ENCODE measurements around the gene ST13.
A peak's percentile ranks its signal among the peaks of the same experiment; 100 is the strongest.
"Not testable (repeated sequence)": the region's sequence is repeated elsewhere in the genome, so short reads cannot be mapped to it uniquely, and the experiment has no call there.

ST13 gene

DNA sequence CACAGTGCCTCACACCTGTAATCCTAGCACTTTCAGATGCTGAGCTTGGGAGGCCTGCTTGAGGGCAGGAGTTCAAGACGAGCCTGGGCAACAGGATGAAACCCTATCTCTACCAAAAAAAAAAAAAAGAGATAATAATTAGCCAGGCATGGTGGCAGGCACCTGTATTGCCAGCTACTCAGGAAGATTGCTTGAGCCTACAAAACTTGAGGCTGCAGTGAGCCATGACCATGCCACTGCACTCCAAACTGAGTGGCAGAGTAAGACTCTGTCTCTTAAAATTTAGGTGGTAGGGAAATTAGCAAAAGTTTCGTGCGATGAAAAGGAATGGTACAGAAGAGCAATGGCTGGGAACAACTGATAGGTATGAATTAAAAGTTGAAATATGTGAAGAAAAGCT is 18.0 kb downstream of the ST13 start:
- no peak for DNase-seq (ENCODE audit: low read depth)

DNA sequence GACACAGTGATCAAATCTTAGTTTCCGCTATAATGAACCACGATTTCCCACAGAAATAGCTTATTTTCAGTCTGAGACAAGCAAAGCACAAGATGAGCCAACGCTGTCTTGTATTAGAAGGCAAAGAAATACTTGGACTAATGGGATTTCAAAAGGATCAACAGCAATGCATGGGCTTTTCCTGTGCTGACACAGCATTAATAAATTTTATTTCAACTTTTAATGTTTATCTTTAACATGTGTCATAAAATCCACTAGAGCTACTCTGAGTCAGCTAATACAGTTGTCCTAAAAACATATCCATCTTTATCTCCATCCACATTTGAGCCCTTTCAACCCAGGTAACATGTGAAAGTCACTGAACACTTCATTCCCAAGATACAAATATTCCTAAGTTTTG is 21.8 kb downstream of the ST13 start:
- no peak for DNase-seq (ENCODE audit: low read depth)

DNA sequence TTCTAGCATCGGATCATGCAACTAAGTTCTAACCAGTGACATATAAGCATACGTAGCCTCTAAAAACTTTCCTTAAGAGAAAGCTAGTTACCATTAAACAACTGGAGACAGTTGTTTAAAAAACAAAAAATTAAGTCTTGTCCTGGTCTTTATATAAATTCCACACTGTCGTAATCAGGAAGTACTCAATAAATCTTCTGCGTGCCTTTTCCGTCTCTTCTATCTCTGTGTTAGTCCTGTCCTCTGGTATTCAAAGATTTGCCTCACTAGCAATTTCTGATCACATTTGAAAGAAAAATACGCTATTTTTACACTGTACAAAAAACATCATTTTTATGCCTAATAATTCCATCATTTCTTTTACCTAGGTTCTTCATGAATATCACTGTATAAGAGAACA is 27.3 kb downstream of the ST13 start:
- DNase-seq (ENCODE audit: low read depth) = no peak

DNA sequence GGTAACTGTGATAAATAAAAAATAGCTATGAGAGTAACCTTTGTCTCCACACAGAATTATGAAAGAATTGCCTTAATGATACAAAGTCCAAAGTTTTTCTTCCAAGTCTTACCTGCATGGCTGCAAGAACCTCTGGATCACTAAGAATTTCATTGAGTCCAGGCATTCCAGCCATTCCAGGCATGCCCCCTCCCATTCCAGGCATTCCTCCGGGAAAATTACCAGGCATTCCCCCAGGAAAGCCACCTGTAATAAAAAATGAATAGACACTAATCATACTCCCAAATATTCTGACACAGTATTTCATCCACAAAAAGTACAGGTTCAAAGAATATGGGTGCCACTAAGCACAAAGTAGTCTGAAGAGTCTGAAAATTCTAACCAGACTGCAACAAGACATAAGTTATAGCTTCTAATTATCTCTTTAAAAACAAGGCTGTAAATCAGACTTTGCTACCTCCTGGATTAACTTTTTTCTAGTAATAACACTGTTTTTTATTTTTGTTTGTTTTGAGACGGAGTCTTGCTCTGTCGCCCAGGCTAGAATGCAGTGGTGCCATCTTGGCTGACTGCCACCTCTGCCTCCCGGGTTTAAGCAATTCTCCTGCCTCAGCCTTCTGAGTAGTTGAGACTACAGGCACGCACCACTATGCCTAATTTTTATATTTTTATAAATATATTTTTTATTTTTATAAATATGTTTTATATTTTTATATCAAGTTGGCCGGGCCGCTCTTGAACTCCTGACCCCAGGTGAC is 29.3 kb downstream of the ST13 start:
- DNase-seq (ENCODE audit: low read depth) = no peak

DNA sequence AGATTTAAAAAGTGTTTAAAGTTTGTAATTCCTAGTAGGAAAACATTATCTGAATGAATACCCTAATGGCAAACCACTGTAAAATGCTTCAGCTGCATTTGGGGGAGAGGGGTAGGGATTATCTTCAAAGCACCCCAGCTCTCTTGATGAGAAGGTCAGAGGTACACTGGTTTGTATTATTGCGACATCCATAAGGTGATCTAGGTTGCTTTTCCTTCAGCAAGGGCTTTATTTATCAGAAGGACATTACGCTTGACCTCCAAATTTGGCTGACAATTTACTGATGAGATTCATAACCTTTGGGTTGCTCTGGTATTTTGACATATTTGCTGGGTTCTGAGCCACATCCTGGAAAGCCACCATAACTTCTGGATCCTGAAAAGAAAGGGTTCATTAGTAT is 30.1 kb downstream of the ST13 start:
- DNase-seq (ENCODE audit: low read depth) = not testable (repeated sequence)

DNA sequence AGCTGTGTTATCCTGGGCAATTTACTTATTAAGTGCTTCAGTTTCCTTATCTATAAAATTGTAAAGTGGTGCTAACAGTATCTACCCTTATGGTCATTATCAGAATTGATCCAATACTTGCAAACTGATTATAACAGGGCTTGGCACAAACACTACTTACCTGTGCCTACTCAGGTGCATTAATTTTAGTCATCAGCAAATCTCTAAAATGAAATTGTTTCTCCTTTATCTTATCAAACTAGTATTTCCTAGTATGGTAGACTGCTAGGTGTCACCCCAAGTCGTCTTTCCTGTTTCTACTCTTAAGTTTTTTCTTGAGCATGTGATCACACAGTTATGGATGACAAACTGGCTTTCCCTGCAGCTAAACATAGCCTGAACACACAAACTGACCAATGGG is 33.0 kb downstream of the ST13 start:
- no peak for DNase-seq (ENCODE audit: low read depth)

DNA sequence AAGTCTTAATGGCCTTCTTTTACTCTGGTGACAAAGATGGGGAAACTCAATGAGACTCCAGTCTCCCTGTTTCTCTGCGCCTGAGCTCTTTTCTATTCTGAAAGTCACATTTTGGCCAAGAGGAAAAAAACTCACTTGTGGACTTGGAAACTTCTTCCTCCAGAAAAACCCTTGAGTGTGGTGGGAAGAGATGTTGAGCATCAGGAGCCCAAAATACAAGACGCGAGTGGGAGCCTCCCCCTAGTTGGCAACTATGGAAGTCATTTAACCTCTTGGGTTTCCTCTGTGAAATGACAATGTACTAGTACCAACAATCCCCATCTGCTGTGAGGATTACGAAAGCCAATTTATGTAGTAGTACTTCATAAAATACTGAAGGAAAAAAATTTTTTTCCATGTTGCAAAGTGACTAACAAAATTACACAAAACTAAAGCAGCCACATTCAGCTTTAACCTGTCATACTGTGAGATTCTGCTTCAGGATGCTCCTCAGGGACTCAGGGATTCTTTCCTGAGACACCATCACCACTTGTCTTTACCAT is 36.8 kb downstream of the ST13 start:
- no peak for DNase-seq (ENCODE audit: low read depth)

DNA sequence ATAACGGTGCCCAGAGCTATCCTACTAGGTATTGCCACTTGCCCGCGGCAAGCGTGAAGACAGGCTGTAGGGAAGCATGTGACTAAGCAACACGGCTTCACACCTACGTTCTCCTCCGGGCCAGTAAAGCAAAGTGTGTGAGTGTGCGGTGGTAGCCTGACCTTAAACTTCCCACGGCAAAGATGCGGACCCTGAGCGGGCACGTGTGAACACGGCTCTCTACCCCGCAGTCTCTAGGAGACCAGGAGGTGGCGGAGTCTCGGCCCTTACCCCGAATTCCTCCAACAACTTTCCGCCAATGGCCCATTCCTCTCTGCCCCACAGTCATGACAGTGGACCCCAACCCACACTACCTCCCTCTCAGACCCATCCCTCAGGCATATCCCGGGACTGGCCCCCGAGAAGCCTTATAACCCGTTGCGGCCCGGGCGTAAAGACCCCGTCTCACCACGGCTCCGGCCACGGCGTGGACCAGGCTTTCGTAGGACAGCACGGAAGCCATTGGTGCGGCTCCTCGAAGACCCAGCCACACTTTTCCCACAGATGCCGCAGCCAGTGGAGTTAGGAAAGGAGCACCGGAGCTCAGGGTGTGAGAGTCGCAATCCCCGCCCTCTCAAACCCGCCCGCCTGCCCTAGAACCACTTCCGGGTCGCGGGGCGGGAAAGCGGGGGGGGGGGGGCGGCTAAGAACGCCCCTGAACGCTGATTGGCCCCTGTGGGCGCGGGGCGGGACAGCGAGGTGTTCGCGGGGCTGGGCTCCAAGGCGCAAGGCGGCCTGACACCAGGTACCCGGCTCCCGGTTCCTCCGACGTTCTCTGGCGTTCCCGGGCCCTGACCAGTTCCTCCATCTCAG is 37.5 kb downstream of the ST13 start, which contains the start of gene SLC25A17:
SLC25A17 (minus strand) TSS at position 600 of the 852 bp plus-strand sequence; CDS start at position 502, 98 bp downstream.
- peak; percentile 67 for DNase-seq (ENCODE audit: low read depth)

DNA sequence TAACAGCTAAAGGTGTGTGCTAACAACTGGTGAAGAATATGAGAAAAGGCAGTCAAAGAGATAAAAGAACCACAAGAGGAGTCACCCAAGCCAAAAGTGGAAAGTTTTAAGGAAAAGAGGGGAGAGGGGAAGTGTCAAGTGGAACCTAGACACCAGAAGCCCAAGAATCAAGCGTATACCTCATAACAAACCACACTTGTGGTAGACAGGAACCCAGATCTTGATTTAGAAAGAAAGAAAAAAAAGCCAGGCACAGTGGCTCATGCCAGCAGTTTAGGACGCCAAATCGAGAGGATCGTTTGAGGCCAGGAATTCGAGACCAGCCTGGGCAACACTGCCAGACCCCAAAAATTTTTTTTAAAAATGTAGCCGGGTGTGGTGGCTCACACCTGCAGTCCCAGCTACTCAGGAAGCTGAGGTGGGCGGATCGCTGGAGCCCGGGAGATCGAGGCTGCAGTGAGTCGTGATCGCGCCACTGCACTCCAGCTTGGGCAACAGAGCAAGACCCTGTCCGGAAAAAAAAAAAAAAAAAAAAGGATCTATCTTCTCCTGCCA is 38.2 kb downstream of the ST13 start:
- DNase-seq (ENCODE audit: low read depth) = no peak

DNA sequence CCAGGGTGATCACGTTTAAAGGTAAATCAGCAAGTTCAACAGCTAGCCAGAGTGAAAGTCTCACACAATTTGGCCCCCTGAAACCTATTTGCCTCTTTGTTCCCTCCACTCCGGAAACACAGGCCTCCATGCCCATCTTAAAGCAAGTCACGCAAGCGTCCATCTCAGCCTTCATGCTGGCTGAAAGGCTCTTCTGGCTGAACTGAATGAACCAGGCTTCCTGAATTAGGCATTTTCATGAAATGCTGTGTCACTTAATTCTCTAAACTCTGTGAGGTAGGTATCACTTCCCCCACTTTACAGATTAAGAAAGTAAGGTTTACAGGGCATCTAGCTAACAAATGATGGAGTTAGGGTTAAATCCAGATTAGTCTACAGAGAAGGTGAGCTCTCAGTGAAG is 38.7 kb downstream of the ST13 start:
- DNase-seq (ENCODE audit: low read depth) = no peak

DNA sequence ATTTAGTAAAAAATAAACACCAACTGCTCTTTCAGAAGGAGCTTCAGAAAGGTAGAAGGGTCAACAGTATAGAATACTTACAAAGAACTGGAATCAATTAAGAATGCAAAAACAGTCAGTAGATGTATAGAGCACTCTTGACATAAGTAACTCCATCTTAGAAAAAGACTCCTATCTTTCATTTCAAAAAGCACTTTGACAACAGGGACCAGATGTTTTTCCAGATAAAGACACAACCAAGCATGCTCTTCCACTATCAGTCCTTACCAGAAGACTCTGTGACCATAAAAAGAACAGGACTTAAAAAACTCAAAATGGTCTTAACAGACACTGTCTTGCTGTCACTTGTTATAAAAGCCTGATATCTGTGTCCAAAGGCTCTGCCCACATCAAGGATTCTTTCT is 42.5 kb downstream of the ST13 start:
- DNase-seq (ENCODE audit: low read depth) = no peak

DNA sequence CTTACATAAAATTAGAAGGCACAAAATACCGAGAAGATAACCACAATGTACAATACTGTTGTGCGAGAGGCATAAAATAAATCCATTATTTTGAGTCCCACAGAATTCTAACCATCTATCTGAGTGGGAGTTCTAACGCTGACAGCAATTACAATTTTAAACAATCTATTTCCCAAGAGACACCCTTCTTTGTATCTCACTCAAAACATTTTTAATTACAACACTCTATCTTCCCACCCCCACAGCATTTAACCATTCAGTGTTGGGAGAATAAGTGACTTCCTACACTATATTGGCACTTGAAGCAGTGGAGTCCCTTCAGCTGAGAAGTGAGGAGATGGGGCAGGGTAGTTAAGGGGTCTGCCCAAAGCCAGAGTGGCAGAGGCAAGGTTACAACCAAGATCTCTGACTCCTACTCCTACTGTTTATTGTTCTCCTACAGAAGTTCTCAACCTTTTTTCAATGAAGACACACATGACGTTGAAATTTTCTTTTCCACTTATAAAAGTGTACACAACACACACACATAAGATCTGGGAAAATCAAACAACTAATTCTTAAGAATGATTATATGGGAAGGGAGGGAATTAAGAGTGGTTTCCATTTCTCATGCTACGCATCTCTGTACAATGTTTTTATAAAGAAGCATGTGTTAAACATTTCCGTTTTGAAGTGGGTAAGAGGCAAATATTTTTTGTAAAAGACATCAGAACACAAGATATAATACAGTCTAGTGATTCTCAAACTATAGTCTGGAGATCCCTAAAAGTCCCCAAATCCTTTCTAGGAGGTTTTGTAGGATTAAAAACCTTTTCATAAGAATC is 48.2 kb downstream of the ST13 start:
- DNase-seq (ENCODE audit: low read depth) = no peak

DNA sequence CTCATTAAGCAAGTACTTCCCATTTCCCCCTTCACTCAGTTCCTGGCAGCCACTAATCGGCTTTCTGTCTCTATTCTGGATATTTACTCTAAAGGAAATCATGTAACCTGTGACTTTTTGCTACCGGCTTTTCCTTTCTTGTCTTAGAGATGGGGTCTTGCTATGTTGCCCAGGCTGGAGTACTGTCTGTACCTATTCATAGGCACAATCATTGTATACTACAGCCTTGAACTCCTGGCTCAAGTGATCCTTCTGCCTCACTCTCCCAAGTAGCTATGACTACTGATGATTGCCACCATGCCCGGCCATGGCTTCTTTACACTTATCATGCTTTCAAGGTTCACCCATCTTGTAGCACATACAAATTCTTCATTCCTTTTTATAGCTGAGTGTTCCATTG is 49.7 kb downstream of the ST13 start:
- no peak for DNase-seq (ENCODE audit: low read depth)

DNA sequence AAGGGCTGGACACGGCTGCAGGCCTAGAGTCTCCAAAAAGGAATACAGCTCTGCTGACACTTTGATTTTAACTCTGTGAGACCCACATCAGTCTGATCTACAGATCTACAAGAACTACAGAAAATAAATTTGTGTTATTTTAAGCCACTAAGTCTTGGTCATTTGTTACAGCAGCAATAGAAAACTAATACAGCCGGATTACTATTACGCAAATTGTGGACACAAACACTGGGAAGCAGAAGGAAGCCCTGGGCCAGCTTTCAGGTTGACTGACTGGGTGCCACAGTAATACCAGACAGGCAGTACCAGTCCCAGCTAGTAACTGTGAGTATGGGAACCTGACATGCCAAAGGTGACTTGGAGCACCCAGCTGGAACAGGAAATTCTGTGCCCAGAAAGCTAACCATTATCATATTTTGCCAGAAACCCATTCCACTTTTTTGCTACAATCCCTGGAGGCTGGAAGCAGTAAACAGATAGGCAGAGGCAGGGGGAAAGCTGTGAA is 50.7 kb downstream of the ST13 start:
- no peak for DNase-seq (ENCODE audit: low read depth)

DNA sequence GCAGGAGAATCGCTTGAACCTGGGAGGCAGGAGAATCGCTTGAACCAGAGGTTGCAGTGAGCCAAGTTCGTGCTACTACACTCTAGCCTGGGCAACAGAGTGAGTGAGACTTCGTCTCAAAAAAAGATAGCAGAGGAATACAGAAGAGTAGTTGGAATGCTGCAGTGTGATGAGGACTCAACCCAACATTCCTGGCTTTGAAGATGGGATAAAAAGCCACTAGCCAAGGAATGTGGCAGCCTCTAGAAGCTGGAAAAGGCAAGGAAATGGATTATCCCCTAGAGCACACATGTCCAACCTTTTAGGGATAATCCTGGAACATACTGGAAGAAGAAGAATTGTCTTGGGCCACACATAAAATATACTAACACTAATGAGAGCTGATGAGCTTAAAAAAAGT is 51.2 kb downstream of the ST13 start:
- DNase-seq (ENCODE audit: low read depth) = no peak

DNA sequence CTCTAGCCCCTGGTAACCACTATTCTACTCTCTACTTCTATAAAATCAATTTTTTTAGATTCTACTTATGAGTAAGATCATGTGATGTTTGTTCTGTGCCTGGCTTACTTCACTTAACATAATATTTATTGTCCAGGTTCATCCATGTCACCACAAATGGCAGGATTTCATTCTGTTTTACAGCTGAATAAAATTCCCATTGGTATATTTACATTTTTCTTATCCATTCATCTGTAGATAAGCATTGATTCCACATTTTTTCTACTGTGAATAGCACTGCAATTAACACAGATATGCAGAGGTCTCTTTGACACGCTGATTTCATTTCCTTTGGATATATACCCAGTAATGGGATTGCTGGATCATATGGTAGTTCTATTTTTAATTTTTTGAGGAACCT is 53.1 kb downstream of the ST13 start:
- DNase-seq (ENCODE audit: low read depth) = no peak

DNA sequence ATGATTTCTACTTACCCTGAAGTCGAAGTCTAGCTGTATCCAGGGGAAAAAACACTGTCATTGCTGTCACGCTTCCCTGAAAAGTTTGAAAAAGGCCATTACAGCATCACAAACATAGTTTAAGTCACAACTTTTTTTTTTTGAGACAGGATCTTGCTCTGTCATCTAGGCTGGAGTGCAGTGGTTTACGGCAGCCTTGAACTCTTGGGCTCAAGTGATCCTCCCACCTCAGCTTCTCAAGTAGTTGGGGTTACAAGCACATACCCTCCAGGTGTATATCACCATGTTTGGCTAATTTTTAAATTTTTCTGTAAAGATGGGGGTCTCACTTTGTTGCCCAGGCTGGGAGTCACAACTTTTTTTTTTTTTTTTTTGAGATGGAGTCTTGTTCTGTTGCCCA is 57.4 kb downstream of the ST13 start:
- DNase-seq (ENCODE audit: low read depth) = no peak

DNA sequence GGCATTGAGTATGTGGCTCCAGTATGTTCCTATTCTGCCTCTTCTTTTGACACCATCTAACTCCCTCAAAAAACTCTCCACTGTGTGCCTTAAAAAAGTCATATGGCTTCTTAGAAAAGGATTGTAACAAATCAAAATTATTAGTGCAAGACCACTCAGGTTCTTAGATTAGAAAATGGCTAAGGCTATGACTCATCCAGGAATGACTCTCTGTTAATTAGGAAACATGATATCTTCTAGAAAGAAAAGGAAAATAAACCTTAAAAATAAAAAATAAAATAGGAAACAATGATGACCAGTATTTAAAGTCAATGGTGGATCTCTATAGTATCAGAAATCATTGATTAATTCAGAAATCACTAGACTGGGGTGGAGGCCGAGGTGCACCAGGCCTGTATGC is 59.0 kb downstream of the ST13 start:
- DNase-seq (ENCODE audit: low read depth) = no peak

DNA sequence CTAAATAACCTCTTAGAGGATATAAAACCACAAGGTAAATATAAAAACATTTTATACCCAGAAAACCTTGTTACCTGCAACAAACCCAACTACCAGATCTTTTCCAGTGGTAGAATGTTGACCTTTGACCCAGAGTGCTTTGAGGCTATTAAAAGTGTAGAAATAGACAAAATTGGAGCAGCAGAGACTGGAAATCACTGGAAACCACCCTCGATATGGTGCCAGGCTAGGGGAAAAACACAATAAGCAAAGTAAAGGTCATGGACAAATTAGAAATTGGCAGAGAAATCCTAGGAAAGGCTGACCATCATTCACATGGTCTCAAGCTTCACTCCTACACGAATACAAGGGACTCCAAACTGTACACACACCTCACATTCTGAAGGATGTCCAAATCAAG is 64.0 kb downstream of the ST13 start:
- no peak for DNase-seq (ENCODE audit: low read depth)

DNA sequence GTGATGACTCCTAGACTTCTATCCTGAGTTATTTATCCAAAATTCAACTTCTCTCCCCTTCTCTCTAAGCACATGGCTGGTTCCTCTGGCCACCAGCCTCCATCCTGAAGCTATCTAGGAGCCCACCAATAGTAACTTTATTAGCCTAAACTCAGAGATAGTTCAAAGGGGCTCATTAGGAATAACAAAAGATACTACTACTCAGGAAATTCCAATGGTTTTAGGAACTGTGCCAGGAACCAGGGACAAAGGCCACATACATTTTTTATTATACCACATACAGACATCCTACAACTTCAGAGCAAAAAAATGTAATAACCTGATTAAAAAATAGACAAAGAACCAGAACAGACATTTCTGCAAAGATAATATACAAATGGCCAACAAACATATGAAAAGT is 65.2 kb downstream of the ST13 start:
- no peak for DNase-seq (ENCODE audit: low read depth)

DNA sequence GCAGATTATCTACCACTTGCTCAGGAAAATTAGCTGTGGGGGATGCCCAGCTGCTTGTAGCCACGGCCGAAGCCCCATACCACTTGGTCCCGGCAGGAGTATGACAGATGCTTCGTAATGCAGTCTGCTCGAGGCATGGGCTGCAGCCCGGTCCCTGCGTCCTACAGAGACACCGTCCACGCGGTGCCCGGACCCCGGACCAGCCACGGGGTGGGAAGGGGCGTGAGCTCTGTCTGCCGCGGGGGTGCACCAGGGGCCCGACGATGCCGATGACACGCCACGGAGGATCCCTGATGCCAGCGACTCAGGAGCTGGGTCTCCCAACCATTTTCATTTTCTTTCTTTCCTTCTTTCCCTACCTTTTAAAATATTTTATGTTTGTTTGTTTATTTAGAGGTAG is 67.3 kb downstream of the ST13 start:
- DNase-seq (ENCODE audit: low read depth) = no peak

DNA sequence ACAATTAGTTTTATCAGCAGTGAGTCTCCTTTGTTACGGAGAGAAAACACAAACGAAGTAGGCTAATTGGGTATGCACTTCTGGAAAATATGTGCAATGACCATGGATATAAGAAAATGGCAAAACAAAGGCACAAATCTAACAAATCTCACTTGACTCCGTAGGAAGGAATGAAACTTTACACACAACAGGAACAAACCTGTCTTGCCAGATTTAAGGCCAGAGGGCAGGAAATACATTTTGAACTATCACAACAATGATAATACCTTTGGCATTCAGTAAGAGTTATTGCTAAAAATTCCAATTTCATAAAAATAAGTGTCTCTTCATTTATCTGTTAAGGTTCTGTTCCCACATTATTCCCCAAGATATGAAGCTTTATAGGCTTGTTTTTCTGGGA is 73.9 kb downstream of the ST13 start:
- no peak for DNase-seq (ENCODE audit: low read depth)

Data from stimulated activated CD8-positive, alpha-beta memory T cell treated with anti-CD3 and anti-CD28 coated beads, Interleukin-15, amount 100 ng/mL, for 1 hour (primary cell).